Measurements from ENCODE around the gene BCKDHB. TPM values are rescaled to one million over a fixed set of nuclear protein-coding genes. Genes with fewer than 3 reads are reported as not detected.

Gene BCKDHB
- total and polyA plus RNA-seq, 8 donors = 7.8 to 44.6 (median 20.3) TPM

GRCh38 chr6:80325742-80326141 lies 219.3 kb downstream of the BCKDHB start:
- no peak for DNase-seq
- H3K27me3 ChIP-seq = no peaks in the 10 kb centered on the region
- no peak for TF ChIP-seq POLR2AphosphoS5 (IDR thresholded peaks at IDR 0.05)
- TF ChIP-seq CTCF (IDR thresholded peaks at IDR 0.05) = no peak
- no peak for TF ChIP-seq POLR2A (IDR thresholded peaks at IDR 0.05)
- TF ChIP-seq EP300 (IDR thresholded peaks at IDR 0.05) = no peak
- no peak overlapping the region for H3K4me3 ChIP-seq
- intact Hi-C loops (cut with DNase I; ENCODE audit: low total_unique reads) = no loop called here
- H3K4me1 ChIP-seq = no peaks in the 10 kb centered on the region
- no peak overlapping the region for H3K27ac ChIP-seq
- WGBS, 5 donors = 56 to 75% (median 69%) methylated on average over 3 of the region's 3 CpGs
- no peaks in the 10 kb centered on the region for H3K36me3 ChIP-seq
- H3K9me3 ChIP-seq = no peaks in the 10 kb centered on the region

- intact Hi-C loops (cut with DNase I; ENCODE audit: low total_unique reads) = no loop called here
- Histone ChIP-seq H3K9me3 (no peaks in the 10 kb centered on the region), H3K4me3 (no peak overlapping the region), H3K36me3 (no peaks in the 10 kb centered on the region), H3K4me1 (no peaks in the 10 kb centered on the region), H3K27me3 (no peaks in the 10 kb centered on the region), H3K27ac (no peak overlapping the region)
- WGBS, 5 donors = 25 to 52% (median 31%) methylated on average over 1 of the region's 1 CpG
- DNase-seq = no peak
- TF ChIP-seq POLR2AphosphoS5 (IDR thresholded peaks at IDR 0.05) = no peak
- no peak for TF ChIP-seq EP300 (IDR thresholded peaks at IDR 0.05)
- no peak for TF ChIP-seq POLR2A (IDR thresholded peaks at IDR 0.05)
- no peak for TF ChIP-seq CTCF (IDR thresholded peaks at IDR 0.05)
These were observed 222.2 kb downstream of the BCKDHB start for GRCh38 chr6:80328652-80329051.

- TF ChIP-seq POLR2A (IDR thresholded peaks at IDR 0.05) (no peak), POLR2AphosphoS5 (IDR thresholded peaks at IDR 0.05) (no peak), CTCF (IDR thresholded peaks at IDR 0.05) (no peak), EP300 (IDR thresholded peaks at IDR 0.05) (no peak)
- Histone ChIP-seq H3K27ac (no peak overlapping the region), H3K4me3 (no peak overlapping the region), H3K27me3 (no peaks in the 10 kb centered on the region), H3K4me1 (peaks cover 0 to 8% (median 3%) of the 10 kb centered on the region in 4 donors), H3K36me3 (no peaks in the 10 kb centered on the region), H3K9me3 (no peaks in the 10 kb centered on the region)
- intact Hi-C loops (cut with DNase I; ENCODE audit: low total_unique reads) = no loop called here
- DNase-seq = no peak
These were observed 223.0 kb downstream of the BCKDHB start for GRCh38 chr6:80329496-80329895.

- H3K4me3 ChIP-seq = no peak overlapping the region
- no peak for DNase-seq
- H3K27ac ChIP-seq = no peak overlapping the region
- TF ChIP-seq POLR2AphosphoS5 (IDR thresholded peaks at IDR 0.05) = no peak
- TF ChIP-seq POLR2A (IDR thresholded peaks at IDR 0.05) = no peak
- TF ChIP-seq CTCF (IDR thresholded peaks at IDR 0.05) = no peak
- no peak for TF ChIP-seq EP300 (IDR thresholded peaks at IDR 0.05)
- H3K4me1 ChIP-seq = peaks cover 0 to 9% (median 4%) of the 10 kb centered on the region in 4 donors
- no peaks in the 10 kb centered on the region for H3K9me3 ChIP-seq
- intact Hi-C loops (cut with DNase I; ENCODE audit: low total_unique reads) = no loop called here
- no peaks in the 10 kb centered on the region for H3K36me3 ChIP-seq
- WGBS, 5 donors = 70 to 81% (median 74%) methylated on average over 3 of the region's 3 CpGs
- no peaks in the 10 kb centered on the region for H3K27me3 ChIP-seq
These were observed 224.5 kb downstream of the BCKDHB start for GRCh38 chr6:80330961-80331360.

All from stomach (tissue), 9 donors.